Parathyroid adenoma (tissue), 2 donors: Measurements from ENCODE around the gene BICD2.

ENCODE experiments used
- H2AFZ ChIP-seq: fragments of 300-600 bp; sonication (generic); one replicate; pipeline ENCODE4 v1.7.0; 2017; ENCODE audit warnings: antibody characterized with exemption, mild to moderate bottlenecking
- H3K27ac ChIP-seq: fragments of 300-600 bp; sonication (generic); one replicate; pipeline ENCODE4 v1.7.0; 2017
- H3K27me3 ChIP-seq: fragments of 300-600 bp; sonication (generic); one replicate; pipeline ENCODE4 v1.7.0; 2017; ENCODE audit warnings: low read length; ENCODE audit not compliant: control insufficient read depth, insufficient read depth
- H3K36me3 ChIP-seq: fragments of 300-600 bp; sonication (generic); one replicate; pipeline ENCODE4 v1.7.0; 2017; ENCODE audit warnings: low read length; ENCODE audit not compliant: control insufficient read depth, insufficient read depth
- H3K4me1 ChIP-seq: fragments of 300-600 bp; sonication (generic); one replicate; pipeline ENCODE4 v1.7.0; 2017; ENCODE audit warnings: control low read depth
- H3K4me2 ChIP-seq: fragments of 300-600 bp; sonication (generic); one replicate; pipeline ENCODE4 v1.7.0; 2017; ENCODE audit warnings: low read length
- H3K4me3 ChIP-seq: fragments of 300-600 bp; sonication (generic); one replicate; pipeline ENCODE4 v1.7.0; 2017; ENCODE audit warnings: low read depth, low read length
- H3K79me2 ChIP-seq: fragments of 300-600 bp; sonication (generic); one replicate; pipeline ENCODE4 v1.7.0; 2017; ENCODE audit warnings: control low read depth
- H3K9ac ChIP-seq: fragments of 300-600 bp; sonication (generic); one replicate; pipeline ENCODE4 v1.7.0; 2017; ENCODE audit warnings: mild to moderate bottlenecking
- H3K9me3 ChIP-seq: fragments of 300-600 bp; sonication (generic); one replicate; pipeline ENCODE4 v1.7.0; 2017; ENCODE audit warnings: low read length; ENCODE audit not compliant: control insufficient read depth
- TF ChIP-seq, protein P1 (sequence below): fragments of 300-600 bp; sonication (generic); IDR thresholded peaks from one replicate; pipeline ENCODE4 v1.7.0; 2017; ENCODE audit warnings: antibody characterized with exemption, mild to moderate bottlenecking
- donor health status: primary hyperparathyroidism.

The BICD2 gene

GRCh38 chr9:92781899-92782298, 17.3 kb upstream of the BICD2 start:
- H3K27ac ChIP-seq = no peak overlapping the region
- no peaks in the 10 kb centered on the region for H3K4me1 ChIP-seq
- H3K4me3 ChIP-seq = no peak overlapping the region
- no peaks in the 10 kb centered on the region for H3K79me2 ChIP-seq
- no peak overlapping the region for H2AFZ ChIP-seq
- H3K36me3 ChIP-seq = no peaks in the 10 kb centered on the region
- TF ChIP-seq, protein P1, sequence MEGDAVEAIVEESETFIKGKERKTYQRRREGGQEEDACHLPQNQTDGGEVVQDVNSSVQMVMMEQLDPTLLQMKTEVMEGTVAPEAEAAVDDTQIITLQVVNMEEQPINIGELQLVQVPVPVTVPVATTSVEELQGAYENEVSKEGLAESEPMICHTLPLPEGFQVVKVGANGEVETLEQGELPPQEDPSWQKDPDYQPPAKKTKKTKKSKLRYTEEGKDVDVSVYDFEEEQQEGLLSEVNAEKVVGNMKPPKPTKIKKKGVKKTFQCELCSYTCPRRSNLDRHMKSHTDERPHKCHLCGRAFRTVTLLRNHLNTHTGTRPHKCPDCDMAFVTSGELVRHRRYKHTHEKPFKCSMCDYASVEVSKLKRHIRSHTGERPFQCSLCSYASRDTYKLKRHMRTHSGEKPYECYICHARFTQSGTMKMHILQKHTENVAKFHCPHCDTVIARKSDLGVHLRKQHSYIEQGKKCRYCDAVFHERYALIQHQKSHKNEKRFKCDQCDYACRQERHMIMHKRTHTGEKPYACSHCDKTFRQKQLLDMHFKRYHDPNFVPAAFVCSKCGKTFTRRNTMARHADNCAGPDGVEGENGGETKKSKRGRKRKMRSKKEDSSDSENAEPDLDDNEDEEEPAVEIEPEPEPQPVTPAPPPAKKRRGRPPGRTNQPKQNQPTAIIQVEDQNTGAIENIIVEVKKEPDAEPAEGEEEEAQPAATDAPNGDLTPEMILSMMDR = no peak
- H3K27me3 ChIP-seq = no peaks in the 10 kb centered on the region
- H3K4me2 ChIP-seq = no peak overlapping the region
- no peaks in the 10 kb centered on the region for H3K9me3 ChIP-seq
- H3K9ac ChIP-seq = no peak overlapping the region

DNA sequence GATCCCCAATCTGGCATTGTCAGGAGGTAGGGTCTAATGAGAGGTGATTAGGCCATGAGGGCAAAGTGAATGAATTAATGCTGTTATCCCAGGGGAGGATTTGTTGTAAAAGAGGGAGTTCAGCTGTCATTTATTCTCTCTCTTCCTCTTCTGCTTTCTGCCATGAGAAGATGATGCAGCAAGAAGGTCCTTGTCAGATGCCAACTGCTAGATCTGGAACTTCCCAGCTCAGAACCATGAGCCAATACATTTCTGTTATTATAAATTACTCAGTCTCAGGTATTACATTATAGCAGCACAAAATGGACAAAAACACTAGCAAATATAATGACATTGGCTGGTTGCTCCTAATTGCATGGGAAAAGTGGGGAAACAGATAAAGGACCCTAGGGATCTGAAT, 15.6 kb upstream of the BICD2 start:
- no peaks in the 10 kb centered on the region for H3K79me2 ChIP-seq
- no peak overlapping the region for H2AFZ ChIP-seq
- H3K9me3 ChIP-seq = no peaks in the 10 kb centered on the region
- H3K4me3 ChIP-seq = no peak overlapping the region
- no peak overlapping the region for H3K4me2 ChIP-seq
- H3K36me3 ChIP-seq = no peaks in the 10 kb centered on the region
- TF ChIP-seq, protein P1 = no peak
- H3K27ac ChIP-seq = no peak overlapping the region
- H3K4me1 ChIP-seq = no peaks in the 10 kb centered on the region
- H3K27me3 ChIP-seq = no peaks in the 10 kb centered on the region
- H3K9ac ChIP-seq = no peak overlapping the region

- H3K4me1 ChIP-seq = no peaks in the 10 kb centered on the region
- no peak overlapping the region for H3K27ac ChIP-seq
- no peaks in the 10 kb centered on the region for H3K79me2 ChIP-seq
- TF ChIP-seq, protein P1 = no peak
- H3K36me3 ChIP-seq = no peaks in the 10 kb centered on the region
- H3K9me3 ChIP-seq = no peaks in the 10 kb centered on the region
- H3K4me2 ChIP-seq = no peak overlapping the region
- no peak overlapping the region for H3K9ac ChIP-seq
- H3K4me3 ChIP-seq = no peak overlapping the region
- H3K27me3 ChIP-seq = no peaks in the 10 kb centered on the region
- no peak overlapping the region for H2AFZ ChIP-seq
Measured at GRCh38 chr9:92775466-92775865, 10.8 kb upstream of the BICD2 start.

GRCh38 chr9:92774274-92774673, 9.6 kb upstream of the BICD2 start:
- H3K9ac ChIP-seq = no peak overlapping the region
- H3K4me3 ChIP-seq = no peak overlapping the region
- no peaks in the 10 kb centered on the region for H3K79me2 ChIP-seq
- no peak overlapping the region for H3K4me2 ChIP-seq
- H3K27me3 ChIP-seq = no peaks in the 10 kb centered on the region
- TF ChIP-seq, protein P1 = no peak
- H2AFZ ChIP-seq = no peak overlapping the region
- no peaks in the 10 kb centered on the region for H3K4me1 ChIP-seq
- no peaks in the 10 kb centered on the region for H3K9me3 ChIP-seq
- no peak overlapping the region for H3K27ac ChIP-seq
- no peaks in the 10 kb centered on the region for H3K36me3 ChIP-seq

GRCh38 chr9:92773810-92774209, 9.2 kb upstream of the BICD2 start:
- Histone ChIP-seq H2AFZ (no peak overlapping the region), H3K9ac (no peak overlapping the region), H3K4me3 (no peak overlapping the region), H3K4me1 (no peaks in the 10 kb centered on the region), H3K36me3 (no peaks in the 10 kb centered on the region), H3K9me3 (no peaks in the 10 kb centered on the region), H3K79me2 (no peaks in the 10 kb centered on the region), H3K27ac (no peak overlapping the region), H3K4me2 (no peak overlapping the region), H3K27me3 (no peaks in the 10 kb centered on the region)
- TF ChIP-seq, protein P1 = no peak
